Ectodermal cell (in vitro differentiated cells): ENCODE measurements around the gene SSC4D.
"Not testable (repeated sequence)": the region's sequence is repeated elsewhere in the genome, so short reads cannot be mapped to it uniquely, and the experiment has no call there.

Experiments used
- H3K27ac ChIP-seq: 2 replicates; pipeline ENCODE4 v1.7.0; 2013; ENCODE audit warnings: mild to moderate bottlenecking, low read depth, low read length; ENCODE audit not compliant: insufficient read depth, poor library complexity, severe bottlenecking
- H3K27me3 ChIP-seq: 2 replicates; pipeline ENCODE4 v1.7.0; 2013; ENCODE audit warnings: mild to moderate bottlenecking, low read length; ENCODE audit not compliant: insufficient read depth, control insufficient read depth, poor library complexity, severe bottlenecking
- H3K36me3 ChIP-seq: one replicate; pipeline ENCODE4 v1.7.0; 2013; ENCODE audit warnings: low read length; ENCODE audit not compliant: control insufficient read depth, insufficient read depth
- H3K4me1 ChIP-seq: one replicate; pipeline ENCODE4 v1.7.0; 2013; ENCODE audit warnings: low read length; ENCODE audit not compliant: control insufficient read depth, insufficient read depth
- H3K4me3 ChIP-seq: 2 replicates; pipeline ENCODE4 v1.7.0; 2013; ENCODE audit warnings: low read depth, low read length, control low read depth; ENCODE audit not compliant: insufficient read depth
- H3K9me3 ChIP-seq: 2 replicates; pipeline ENCODE4 v1.7.0; 2013; ENCODE audit warnings: mild to moderate bottlenecking, low read length, moderate library complexity; ENCODE audit not compliant: control insufficient read depth
- WGBS, 2 experiments: methylation state at CpG; one replicate each; pipeline ENCODE4 v1.1.7; 2013; ENCODE audit warnings: missing lambda C conversion rate in 2 of 2; 5-methylcytosine and 5-hydroxymethylcytosine counted together

The SSC4D gene

DNA sequence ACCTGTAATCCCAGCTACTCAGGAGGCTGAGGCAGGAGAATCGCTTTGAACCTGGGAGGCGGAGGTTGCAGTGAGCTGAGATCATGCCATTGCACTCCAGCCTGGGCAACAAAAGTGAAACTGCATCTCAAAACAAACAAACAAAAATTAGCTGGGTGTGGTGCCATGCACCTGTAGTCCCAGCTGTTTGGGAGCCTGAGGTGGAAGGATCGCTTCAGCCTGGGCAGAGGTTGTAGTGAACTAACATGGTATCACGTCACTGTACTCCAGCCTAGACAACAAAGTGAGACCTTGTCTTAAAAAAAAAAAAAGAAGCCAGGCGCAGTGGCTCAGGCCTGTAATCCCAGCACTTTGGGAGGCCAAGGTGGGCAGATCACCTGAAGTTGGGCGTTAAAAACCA is 21.7 kb downstream of the SSC4D start:
- H3K27me3 ChIP-seq, H3K9me3 ChIP-seq, H3K27ac ChIP-seq, H3K4me3 ChIP-seq, H3K36me3 ChIP-seq: not testable (repeated sequence)
- peaks cover 16% of the 10 kb centered on the region for H3K4me1 ChIP-seq
- 93 to 94% methylated on average over 6 of the region's 6 CpGs for WGBS, 2 experiments

GRCh38 chr7:76386691-76387260 is 22.7 kb downstream of the SSC4D start:
- Histone ChIP-seq H3K9me3 (no peaks in the 10 kb centered on the region), H3K27ac (no peak overlapping the region), H3K27me3 (no peaks in the 10 kb centered on the region), H3K36me3 (no peaks in the 10 kb centered on the region), H3K4me1 (peaks cover 12% of the 10 kb centered on the region), H3K4me3 (no peak overlapping the region)
- 91 to 94% methylated on average over 11 of the region's 11 CpGs for WGBS, 2 experiments

- H3K4me1 ChIP-seq = no peaks in the 10 kb centered on the region
- H3K4me3 ChIP-seq = no peak overlapping the region
- H3K36me3 ChIP-seq = no peaks in the 10 kb centered on the region
- 54 to 57% methylated on average over 12 to 13 of the region's 13 CpGs for WGBS, 2 experiments
- no peaks in the 10 kb centered on the region for H3K9me3 ChIP-seq
- no peak overlapping the region for H3K27ac ChIP-seq
- no peaks in the 10 kb centered on the region for H3K27me3 ChIP-seq
These were observed 26.2 kb downstream of the SSC4D start for GRCh38 chr7:76383089-76383944.

DNA sequence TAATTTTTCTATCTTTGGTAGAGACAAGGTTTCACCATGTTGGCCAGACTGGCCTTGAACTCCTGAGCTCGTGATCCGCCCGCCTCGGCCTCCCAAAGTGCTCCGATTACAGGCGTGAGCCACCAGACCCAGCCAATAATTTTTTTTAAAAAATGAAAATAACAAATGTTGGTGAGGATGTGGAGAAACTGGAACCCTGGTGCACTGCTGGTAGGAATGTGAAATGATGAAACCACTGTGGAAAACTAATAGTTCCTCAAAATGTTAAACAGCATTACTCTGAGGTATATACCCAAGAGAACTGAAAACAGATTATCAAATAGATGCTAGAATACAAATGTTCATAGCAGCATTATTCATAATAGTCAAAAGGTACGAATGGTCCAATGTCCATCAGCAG is 27.7 kb downstream of the SSC4D start:
- no peak overlapping the region for H3K27ac ChIP-seq
- no peaks in the 10 kb centered on the region for H3K4me1 ChIP-seq
- no peaks in the 10 kb centered on the region for H3K27me3 ChIP-seq
- WGBS, 2 experiments = 92 to 98% methylated on average over 6 to 7 of the region's 7 CpGs
- no peak overlapping the region for H3K4me3 ChIP-seq
- H3K9me3 ChIP-seq = no peaks in the 10 kb centered on the region
- no peaks in the 10 kb centered on the region for H3K36me3 ChIP-seq

- WGBS, 2 experiments = 90 to 92% methylated on average over 7 of the region's 7 CpGs
- Histone ChIP-seq H3K4me3 (peak overlapping the region; percentile 40), H3K9me3 (no peaks in the 10 kb centered on the region), H3K27me3 (no peaks in the 10 kb centered on the region), H3K4me1 (no peaks in the 10 kb centered on the region), H3K36me3 (no peaks in the 10 kb centered on the region), H3K27ac (peak overlapping the region; percentile 58)
These were observed 28.9 kb downstream of the SSC4D start for GRCh38 chr7:76380623-76380966.

- 90 to 92% methylated on average over 9 of the region's 9 CpGs for WGBS, 2 experiments
- no peak overlapping the region for H3K27ac ChIP-seq
These were observed 32.1 kb downstream of the SSC4D start for GRCh38 chr7:76377186-76377918.

GRCh38 chr7:76375251-76375650 is 34.2 kb downstream of the SSC4D start:
- Histone ChIP-seq H3K4me3 (no peak overlapping the region), H3K27ac (no peak overlapping the region), H3K4me1 (no peaks in the 10 kb centered on the region), H3K27me3 (no peaks in the 10 kb centered on the region), H3K9me3 (no peaks in the 10 kb centered on the region), H3K36me3 (no peaks in the 10 kb centered on the region)
- WGBS, 2 experiments = 90 to 91% methylated on average over 9 of the region's 9 CpGs

More at GRCh38 chr7:76377186-76377918, 32.1 kb downstream of the SSC4D start:
- H3K9me3 ChIP-seq = no peaks in the 10 kb centered on the region
- H3K4me1 ChIP-seq = no peaks in the 10 kb centered on the region
- no peaks in the 10 kb centered on the region for H3K36me3 ChIP-seq
- no peak overlapping the region for H3K4me3 ChIP-seq
- H3K27me3 ChIP-seq = no peaks in the 10 kb centered on the region

DNA sequence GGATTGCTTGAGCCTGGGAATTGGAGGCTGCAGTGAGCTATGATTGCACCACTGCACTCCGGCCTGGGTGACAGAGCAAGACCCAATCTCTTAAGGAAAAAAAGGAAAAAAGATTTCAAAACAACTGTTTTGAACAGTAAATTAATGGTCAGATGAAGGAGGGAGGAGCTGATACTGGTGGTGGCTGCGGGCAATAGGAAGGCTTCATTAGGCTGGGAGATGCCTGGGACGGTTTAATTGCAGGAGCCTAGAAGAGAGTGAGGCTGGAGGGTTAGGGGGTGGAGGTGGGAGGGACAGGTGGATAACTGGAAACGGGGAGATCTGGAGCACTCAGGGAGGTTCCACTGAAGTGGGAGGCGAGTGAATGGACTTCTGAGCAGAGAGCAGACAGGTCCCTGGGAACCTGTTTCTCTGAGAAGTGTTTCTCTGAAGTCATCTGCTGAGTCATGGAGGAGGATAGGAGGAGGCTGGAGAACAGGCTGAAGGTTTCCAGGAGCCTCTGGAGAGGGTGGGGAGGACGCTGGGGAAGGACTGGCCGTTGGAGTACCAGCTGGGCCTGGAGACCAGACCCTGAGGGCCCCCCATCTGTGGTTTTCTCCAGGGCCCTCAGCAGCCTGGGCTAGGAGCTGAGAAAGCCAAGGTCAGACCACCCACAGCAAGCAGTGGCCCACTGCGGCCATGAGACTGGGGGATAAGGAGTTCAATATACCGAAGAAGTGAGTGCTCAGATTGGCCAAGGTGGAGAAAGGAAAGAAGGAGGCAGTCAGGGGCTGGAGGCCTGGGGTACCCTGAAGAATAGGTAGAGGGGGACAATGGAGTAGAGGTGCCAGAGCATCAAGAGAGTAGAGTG is 36.3 kb downstream of the SSC4D start:
- Histone ChIP-seq H3K4me1 (no peaks in the 10 kb centered on the region), H3K27ac (no peak overlapping the region)

GRCh38 chr7:76371396-76371795 is 38.1 kb downstream of the SSC4D start:
- no peaks in the 10 kb centered on the region for H3K9me3 ChIP-seq
- H3K4me3 ChIP-seq = no peak overlapping the region
- H3K27me3 ChIP-seq = no peaks in the 10 kb centered on the region
- 91 to 96% methylated on average over 3 of the region's 3 CpGs for WGBS, 2 experiments
- H3K27ac ChIP-seq = no peak overlapping the region
- H3K4me1 ChIP-seq = no peaks in the 10 kb centered on the region
- H3K36me3 ChIP-seq = no peaks in the 10 kb centered on the region

More for the DNA sequence above, 36.3 kb downstream of the SSC4D start:
- 86 to 89% methylated on average over 9 of the region's 9 CpGs for WGBS, 2 experiments
- no peak overlapping the region for H3K4me3 ChIP-seq
- H3K27me3 ChIP-seq = no peaks in the 10 kb centered on the region
- H3K9me3 ChIP-seq = no peaks in the 10 kb centered on the region
- no peaks in the 10 kb centered on the region for H3K36me3 ChIP-seq
